DMS153 (cell line): ENCODE results near the gene CISD1.
A peak's percentile ranks its signal among the peaks of the same experiment; 100 is the strongest.

Experiments
- DNase-seq: peaks from one replicate; lab custom pipeline; 2025; lab: John Stamatoyannopoulos, UW

The CISD1 gene

GRCh38 chr10:58311026-58311425 lies 42.1 kb downstream of the CISD1 start:
- DNase-seq: no peak

- no peak for DNase-seq
Observed at GRCh38 chr10:58316874-58317273, 47.9 kb downstream of the CISD1 start.

GRCh38 chr10:58318346-58318745 lies 49.4 kb downstream of the CISD1 start:
- DNase-seq: no peak

DNA sequence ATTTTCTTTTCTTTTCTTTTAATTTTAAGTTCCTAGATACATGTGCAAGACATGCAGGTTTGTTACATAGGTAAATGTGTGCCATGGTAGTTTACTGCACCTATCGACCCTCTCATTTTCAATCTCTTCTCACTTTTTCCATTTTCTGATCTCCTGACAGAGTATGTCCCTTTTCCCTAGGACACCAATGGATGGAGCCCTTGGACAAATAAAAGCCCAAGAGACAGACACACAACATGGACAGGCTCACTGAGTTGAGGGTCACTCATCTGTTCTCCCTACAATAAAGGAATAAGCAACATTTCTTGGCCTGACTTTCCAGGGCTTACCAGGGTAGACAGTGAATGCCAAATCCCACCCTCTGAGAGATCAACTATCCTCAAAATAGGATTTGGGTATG lies 50.6 kb downstream of the CISD1 start:
- DNase-seq: no peak

- no peak for DNase-seq
Observed at GRCh38 chr10:58320351-58321049, 51.5 kb downstream of the CISD1 start.

DNA sequence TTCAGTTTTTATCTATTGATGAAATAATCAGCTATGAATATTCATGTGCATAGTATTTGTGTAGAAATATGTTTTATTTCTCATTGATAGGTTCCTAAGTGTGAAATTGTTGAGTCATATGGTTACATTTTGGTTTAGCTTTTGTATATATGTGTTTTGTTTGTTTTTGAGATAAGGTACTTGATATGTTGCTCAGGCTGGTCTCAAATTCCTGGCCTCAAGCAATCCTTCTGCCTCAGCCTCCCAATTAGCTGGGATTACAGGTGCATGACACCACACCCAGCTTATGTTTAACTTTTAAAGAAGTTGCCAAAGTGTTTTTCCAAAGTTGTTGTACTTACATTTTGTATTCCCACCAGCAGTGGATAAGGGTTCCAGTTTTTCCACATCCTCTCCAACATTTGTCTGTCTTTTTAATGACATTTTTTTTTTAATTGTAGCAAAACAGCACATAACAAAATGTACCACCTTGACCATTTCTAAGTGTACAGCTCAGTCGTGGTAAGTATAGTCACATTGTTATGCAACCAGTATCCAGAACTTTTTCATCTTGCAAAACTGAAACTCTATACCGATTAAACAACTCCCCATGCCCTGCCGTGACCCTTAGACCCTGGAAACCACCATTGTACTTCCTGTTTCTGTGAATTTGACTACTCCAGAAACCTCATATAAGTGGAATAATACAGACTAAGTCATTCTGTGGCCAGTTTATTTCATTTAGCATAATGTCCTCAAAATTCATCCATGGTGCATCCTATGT lies 53.3 kb downstream of the CISD1 start:
- no peak for DNase-seq

- no peak for DNase-seq
Observed at GRCh38 chr10:58322835-58323209, 53.9 kb downstream of the CISD1 start.

DNA sequence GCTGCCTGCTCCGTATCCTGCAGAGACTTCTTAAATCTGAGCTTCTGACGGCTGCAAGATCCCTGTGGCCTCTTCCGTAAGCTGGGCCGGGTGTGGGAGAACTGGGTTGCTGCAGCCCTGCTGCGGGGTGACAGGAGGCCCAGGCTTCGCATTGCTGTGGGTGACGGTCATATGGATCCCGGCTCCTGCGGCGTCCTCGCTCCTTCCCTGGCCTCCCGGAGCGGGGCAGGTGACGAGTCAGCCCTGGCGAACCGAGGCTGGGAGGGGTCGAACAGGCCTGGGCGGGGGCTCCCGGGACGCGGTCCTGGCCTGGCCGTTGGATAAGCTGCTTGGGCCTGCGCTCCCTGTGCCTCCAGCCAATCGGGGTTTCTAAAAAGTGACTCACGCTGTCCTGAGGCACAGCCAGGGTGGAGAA lies 58.0 kb downstream of the CISD1 start:
- DNase-seq: no peak

DNA sequence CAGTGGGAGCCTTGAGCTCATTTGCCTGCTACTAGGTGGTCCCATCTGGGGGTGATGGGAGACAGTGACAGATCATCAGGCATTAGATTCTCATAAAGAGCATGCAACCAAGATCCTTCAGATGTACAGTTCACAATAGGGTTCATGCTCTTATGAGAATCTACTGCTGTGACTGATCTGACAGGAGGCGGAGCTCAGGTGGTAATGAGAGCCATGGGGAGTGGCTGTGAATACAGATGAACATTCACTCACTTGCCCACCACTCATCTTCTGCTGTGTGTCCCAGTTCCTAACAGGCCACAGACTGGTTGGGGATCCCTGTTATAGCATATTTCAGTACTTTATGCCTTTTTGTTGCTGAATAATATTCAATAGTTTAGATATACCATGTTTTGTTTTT lies 59.3 kb downstream of the CISD1 start:
- DNase-seq: no peak

DNA sequence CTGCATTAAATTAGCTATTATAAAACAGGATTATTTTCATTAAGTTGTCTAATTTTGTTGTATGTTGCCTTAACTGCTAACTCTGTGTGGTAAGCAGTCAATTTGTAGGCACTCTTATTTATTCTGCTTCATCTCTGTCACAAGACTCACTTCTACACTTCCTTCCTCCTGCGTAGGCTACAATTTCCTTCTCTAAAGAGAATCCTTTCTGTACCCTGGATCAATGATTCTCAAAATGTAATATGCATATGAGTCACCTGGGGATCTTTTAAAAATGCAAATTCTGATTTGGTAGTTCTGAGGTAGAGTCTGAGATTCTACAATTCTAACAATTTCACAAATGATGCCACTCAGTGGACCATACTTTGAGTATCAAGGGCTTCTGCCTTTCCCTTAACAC lies 61.5 kb downstream of the CISD1 start:
- no peak for DNase-seq

GRCh38 chr10:58331646-58332045 lies 62.7 kb downstream of the CISD1 start:
- DNase-seq: no peak

DNA sequence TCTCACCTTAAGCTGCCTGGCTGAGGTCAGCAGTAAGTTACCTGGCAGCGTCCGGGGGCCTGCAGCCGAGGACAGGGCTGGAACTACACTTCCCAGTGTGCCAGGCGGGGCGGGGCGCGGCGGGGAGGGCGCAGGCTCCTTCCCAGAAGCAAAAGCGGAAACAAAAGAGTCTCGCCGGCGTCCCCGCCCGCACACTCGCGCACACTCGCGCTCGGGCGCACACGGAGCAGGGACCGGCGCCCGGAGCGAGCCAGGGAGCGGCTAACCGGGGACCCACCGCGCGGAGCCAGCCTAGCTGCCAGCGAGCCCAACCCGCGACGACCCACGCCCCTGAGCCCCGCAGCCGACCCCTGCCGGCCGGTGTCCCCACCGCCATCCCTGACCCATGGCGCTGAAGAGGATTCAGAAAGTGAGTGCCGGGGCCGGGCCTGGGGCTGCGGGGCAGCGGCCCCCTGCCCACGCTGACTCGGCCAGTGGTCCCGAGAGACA lies 65.9 kb downstream of the CISD1 start, which contains the start of gene UBE2D1:
Gene UBE2D1 (plus strand): TSS at position 190 of the 489 bp plus-strand sequence. CDS start 196 bp downstream, at position 386.
- DNase-seq: peak; percentile 74

DNA sequence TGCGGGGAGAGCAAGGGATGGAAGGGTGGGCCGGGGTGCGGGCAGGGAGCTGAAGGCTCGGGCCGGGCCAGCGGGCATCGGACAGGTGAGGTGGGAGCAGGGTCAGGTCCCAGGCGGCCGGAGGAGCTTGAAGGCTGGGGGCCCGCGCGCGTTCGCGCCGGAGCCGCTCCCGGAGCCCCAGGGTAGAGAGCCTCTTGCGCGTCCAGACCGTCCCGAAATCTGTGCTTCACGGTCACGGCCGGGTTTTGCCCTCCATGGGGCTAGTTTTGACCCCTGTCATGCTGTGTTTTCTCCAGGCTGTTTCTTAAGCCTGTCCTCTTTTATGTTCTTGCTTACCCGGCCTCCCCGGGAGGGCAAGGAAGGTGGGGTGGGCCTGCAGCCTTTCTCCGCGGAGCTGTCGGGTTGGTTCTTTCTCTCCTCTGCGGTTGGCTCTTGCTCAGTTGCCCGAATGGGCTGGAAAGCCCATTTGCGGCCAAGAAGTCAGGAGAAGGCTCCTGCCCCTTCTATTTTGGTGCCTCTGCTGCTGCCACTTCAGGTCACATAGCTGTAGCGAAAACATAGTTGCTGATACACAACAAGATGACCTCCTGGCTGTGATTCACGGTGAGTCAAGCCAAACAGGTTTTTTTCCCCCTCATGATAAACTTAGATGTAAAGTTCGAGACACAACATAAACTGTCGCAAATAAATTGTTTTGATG lies 66.5 kb downstream of the CISD1 start:
- DNase-seq: no peak

- DNase-seq: no peak
Observed at GRCh38 chr10:58336242-58336641, 67.3 kb downstream of the CISD1 start.
